ENCODE results near the gene USP34.
A peak's percentile ranks its signal among the peaks of the same experiment; 100 is the strongest.
"Not testable (repeated sequence)": the region's sequence is repeated elsewhere in the genome, so short reads cannot be mapped to it uniquely, and the experiment has no call there.

USP34 gene

GRCh38 chr2:61493523-61493942 is 22.6 kb upstream of the USP34 start:
- DNase-seq (ENCODE audit: low read depth, low spot score), result peak; percentile 75
- in situ Hi-C loops (cut with HindIII; ENCODE audit: low sequenced_read_pairs), result no loop called here
- TF ChIP-seq, protein P1, sequence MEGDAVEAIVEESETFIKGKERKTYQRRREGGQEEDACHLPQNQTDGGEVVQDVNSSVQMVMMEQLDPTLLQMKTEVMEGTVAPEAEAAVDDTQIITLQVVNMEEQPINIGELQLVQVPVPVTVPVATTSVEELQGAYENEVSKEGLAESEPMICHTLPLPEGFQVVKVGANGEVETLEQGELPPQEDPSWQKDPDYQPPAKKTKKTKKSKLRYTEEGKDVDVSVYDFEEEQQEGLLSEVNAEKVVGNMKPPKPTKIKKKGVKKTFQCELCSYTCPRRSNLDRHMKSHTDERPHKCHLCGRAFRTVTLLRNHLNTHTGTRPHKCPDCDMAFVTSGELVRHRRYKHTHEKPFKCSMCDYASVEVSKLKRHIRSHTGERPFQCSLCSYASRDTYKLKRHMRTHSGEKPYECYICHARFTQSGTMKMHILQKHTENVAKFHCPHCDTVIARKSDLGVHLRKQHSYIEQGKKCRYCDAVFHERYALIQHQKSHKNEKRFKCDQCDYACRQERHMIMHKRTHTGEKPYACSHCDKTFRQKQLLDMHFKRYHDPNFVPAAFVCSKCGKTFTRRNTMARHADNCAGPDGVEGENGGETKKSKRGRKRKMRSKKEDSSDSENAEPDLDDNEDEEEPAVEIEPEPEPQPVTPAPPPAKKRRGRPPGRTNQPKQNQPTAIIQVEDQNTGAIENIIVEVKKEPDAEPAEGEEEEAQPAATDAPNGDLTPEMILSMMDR (IDR thresholded peaks at IDR 0.05; ENCODE audit: low read depth, low read length), result no peak
- no peak overlapping the region for H3K4me3 ChIP-seq (ENCODE audit: low read depth, low read length)

DNA sequence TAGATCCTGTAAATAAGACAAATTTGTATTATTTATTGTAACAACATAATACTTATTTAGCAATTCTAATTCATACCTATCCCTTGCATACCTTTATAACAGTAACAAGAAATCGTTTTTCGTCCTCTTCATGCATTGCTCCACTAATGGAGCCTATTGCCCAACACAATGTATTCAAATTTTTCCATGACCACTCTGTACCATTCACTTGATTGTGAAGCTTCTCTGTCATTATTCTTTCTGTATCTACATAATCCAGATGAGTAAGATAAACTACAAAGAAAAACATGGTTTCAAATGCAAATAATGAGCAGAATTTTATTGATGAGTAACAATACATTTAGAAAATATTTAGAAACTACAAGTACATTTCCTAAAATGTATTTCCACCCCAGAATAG is 21.6 kb upstream of the USP34 start:
- in situ Hi-C loops (cut with HindIII; ENCODE audit: low sequenced_read_pairs), result no loop called here
- DNase-seq (ENCODE audit: low read depth, low spot score), result no peak
- TF ChIP-seq, protein P1 (IDR thresholded peaks at IDR 0.05; ENCODE audit: low read depth, low read length), result no peak
- no peak overlapping the region for H3K4me3 ChIP-seq (ENCODE audit: low read depth, low read length)

DNA sequence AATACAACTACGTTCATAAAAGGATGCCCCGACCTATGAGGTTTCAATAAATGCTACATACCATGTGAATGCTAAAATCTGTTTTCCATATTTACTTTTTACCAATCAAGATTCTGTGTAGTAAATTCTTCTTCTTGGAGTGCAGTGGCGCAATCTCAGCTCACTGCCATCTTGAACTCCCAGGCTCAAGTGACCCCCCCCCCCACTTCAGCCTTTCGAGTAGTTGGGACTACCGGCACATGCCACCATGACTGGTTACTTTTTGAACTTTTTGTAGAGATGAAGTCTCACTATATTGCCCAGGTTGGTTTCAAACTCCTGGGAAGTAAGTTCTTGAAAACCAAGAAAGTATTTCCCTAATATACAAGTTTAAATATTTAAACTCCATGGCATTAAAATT is 14.4 kb upstream of the USP34 start:
- no peak overlapping the region for H3K4me3 ChIP-seq (ENCODE audit: low read depth, low read length)
- in situ Hi-C loops (cut with HindIII; ENCODE audit: low sequenced_read_pairs), result no loop called here
- TF ChIP-seq, protein P1 (IDR thresholded peaks at IDR 0.05; ENCODE audit: low read depth, low read length), result no peak
- DNase-seq (ENCODE audit: low read depth, low spot score), result no peak

- TF ChIP-seq, protein P1 (IDR thresholded peaks at IDR 0.05; ENCODE audit: low read depth, low read length), result no peak
- H3K4me3 ChIP-seq (ENCODE audit: low read depth, low read length), result no peak overlapping the region
- in situ Hi-C loops (cut with HindIII; ENCODE audit: low sequenced_read_pairs), result no loop called here
- DNase-seq (ENCODE audit: low read depth, low spot score), result no peak
Observed at GRCh38 chr2:61478086-61478485, 7.2 kb upstream of the USP34 start.

GRCh38 chr2:61476929-61477589 is 6.2 kb upstream of the USP34 start:
- in situ Hi-C loops (cut with HindIII; ENCODE audit: low sequenced_read_pairs); H3K4me3 ChIP-seq (ENCODE audit: low read depth, low read length); DNase-seq (ENCODE audit: low read depth, low spot score): not testable (repeated sequence)

- H3K4me3 ChIP-seq (ENCODE audit: low read depth, low read length), result peak overlapping the region; percentile 90
- TF ChIP-seq, protein P1 (IDR thresholded peaks at IDR 0.05; ENCODE audit: low read depth, low read length), result no peak
- DNase-seq (ENCODE audit: low read depth, low spot score), result no peak
- in situ Hi-C loops (cut with HindIII; ENCODE audit: low sequenced_read_pairs), result no loop called here
Observed at GRCh38 chr2:61471905-61472805, 1.3 kb upstream of the USP34 start.
